Inflammatory macrophage treated with lipopolysaccharide for 4 hours (primary cell): ENCODE measurements around the gene TSTD1.
"Not testable (repeated sequence)": the region's sequence is repeated elsewhere in the genome, so short reads cannot be mapped to it uniquely, and the experiment has no call there.

ENCODE experiments used
- DNase-seq: peaks from one replicate; pipeline ENCODE4 v3.0.0-alpha.2; 2020

TSTD1 gene

DNA sequence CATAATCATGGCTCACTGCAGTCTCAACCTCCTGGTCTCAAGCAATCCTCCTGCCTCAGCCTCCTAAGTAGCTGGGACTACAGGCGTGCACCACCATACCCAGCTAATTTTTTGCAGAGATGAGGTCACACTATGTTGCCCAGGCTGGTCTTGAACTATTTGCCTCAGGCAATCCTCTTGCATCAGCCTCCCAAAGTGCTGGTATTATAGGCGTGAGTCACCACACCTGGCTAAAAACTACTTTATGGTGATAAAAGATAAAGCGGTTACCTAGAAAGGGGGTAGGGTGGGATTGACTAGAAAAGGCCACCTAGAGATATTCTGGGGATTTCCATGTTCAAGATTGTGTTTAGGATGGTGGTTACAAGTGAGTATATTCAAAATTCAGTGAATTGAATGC is 5.0 kb downstream of the TSTD1 start:
- no peak for DNase-seq

DNA sequence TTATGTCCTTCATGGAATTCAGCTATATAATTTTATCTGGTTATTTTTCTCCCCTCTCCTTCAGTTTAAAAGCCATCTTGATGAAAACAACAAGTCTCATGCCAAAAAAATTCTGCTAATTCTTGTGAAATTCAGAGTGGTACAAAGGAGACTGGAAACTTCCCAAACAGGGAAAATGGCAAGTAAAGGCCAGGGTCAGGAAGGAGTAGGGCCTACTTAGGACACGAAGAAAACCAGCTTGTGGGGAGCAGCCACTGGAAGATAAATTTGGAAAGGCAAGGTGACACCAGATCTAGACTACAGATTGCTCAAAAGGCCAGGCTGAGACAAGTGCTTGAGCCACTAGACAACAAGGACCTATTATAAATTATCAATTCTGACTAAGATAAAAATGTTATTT is 6.4 kb downstream of the TSTD1 start:
- DNase-seq, result no peak

DNA sequence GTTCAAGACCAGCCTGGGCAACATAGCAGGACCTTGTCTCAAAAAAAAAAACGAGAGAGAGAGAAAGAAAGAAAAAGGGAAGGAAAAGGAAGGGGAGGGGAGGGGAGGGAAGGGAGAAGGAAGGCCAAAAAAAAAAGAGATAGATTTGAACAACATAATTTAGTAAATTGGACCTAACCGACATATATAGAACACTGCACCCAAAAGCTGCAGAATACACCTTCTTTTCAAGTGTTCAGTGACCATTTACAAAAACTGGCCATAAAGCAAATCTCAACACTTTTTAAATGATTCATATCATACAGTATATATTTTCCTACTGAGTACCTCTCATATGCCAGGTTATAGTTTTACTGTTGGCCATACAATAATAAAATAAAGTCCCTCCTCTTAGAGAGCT is 6.9 kb downstream of the TSTD1 start:
- no peak for DNase-seq

- not testable (repeated sequence) for DNase-seq
Observed at GRCh38 chr1:161029466-161029865, 9.3 kb downstream of the TSTD1 start.

DNA sequence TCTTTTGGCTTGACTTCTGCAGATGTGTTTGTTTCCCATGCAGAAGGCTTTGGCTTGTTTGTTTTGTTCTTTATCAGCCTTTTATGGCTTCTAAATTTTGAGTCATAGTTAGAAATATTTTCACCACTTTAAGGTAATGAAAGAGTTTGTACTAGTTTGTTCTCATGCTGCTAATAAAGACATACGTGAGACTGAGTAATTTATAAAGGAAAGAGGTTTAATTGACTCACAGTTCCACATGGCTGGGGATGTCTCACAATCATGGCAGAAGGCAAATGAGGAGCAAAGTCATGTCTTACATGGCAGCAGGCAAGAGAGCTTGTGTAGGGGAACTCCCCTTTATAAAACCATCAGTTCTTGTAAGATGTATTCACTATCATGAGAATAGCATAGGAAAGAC is 11.8 kb downstream of the TSTD1 start:
- DNase-seq, result not testable (repeated sequence)

DNA sequence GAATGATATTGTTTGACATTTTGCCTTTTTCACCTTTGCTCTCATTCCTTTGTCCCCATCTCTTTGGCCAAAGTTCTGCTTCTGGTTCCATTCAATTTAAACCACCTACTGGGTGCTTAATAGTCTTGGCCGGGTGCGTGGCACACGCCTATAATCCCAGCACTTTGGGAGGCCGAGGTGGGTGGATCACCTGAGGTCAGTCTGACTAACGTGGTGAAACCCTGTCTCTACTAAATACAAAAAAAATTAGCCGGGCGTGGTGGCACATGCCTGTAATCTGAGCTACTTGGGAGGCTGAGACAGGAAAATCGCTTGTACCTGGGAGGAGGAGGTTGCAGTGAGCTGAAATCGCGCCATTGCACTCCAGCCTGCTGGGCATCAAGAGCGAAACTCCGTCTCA is 16.3 kb downstream of the TSTD1 start:
- not testable (repeated sequence) for DNase-seq

DNA sequence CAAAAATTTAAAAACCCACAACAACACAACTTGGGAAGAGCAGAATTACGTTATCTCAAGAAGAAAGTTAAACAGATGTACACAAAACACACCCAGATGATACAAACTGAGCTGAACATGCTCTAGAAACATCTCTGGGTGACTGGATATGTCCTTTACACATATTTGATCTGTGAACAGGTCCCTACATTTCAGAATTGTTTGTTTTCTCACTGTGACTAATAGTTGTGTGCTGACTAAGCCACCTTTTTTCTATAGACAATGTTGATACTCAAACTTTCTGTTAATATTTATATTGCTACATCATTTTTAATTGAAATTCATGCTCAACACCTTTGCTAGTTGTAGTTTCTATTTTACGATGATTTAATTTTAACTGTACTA is 16.8 kb downstream of the TSTD1 start:
- no peak for DNase-seq

GRCh38 chr1:161021165-161021969 is 17.4 kb downstream of the TSTD1 start:
- peak; percentile 76 for DNase-seq

DNA sequence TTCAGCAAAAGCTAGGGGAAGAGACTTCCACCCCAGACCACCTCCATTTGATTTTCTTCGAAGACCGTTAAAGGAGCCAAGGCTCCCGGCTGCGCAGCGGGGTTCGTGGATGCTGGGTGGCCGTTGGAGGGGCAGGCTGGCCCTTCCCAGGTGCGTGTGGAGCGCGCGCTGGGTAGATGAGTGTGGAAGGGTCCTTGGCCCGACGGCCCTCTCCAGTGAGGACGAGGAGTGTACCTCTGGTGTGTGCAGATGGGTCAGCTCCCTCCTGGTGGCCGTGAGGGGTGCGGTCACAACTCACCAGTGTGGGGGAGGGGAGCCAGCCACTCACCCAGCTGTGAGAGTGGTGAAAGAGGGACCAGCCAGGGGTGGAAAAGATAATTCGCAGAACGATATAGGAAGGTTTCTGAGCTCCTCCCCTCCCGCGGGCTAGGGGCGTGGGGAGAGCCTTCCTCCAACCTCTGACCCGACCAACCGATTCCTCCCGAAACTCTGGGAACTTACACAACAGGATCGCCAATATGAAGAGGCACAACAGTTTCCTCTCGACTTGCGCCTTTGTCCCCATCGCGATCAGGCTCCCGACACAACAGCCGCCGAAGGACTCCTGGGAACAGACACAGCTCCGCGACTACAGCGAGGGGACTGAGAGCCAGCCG is 18.1 kb downstream of the TSTD1 start, which contains the start of gene F11R:
Gene F11R (minus strand): TSS at position 644 of the 656 bp plus-strand sequence. CDS start 79 bp downstream, at position 565.
- DNase-seq, result peak; percentile 62

DNA sequence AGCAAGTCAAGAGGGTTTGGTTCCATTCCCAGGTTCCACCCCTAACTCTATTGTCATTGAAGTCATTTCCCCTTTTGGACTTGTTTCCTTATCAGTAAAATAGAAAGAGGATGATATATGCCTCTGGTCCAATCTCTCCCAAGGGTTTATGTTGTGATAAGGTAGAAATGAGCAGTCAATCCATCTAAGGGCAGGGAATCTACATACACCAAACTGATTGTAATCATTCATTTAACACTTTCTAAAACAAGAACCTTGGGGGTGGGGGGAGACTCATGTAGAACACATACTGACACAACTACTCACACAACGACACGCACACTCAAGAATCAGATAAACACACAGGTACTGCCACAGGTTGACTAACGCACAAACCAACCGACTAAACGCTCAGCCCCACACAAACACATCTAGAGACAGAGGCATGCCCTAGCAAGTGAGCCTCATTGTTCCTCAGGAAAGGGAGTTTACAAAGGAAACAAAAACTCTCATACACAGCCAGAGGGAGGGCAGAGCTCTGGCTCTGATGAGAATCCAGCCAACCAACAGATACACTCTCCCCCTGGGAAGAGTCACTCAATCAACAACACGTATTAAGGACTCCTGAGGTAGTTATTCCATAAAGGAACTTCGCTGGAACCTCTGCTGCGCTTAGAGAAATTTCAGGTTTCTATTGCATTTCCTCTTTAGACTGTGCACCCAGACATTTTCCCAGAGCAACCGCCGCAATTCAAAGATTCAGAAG is 18.8 kb downstream of the TSTD1 start:
- peak; percentile 57 for DNase-seq

GRCh38 chr1:161019111-161019660 is 19.6 kb downstream of the TSTD1 start:
- DNase-seq, result peak; percentile 35

- DNase-seq, result no peak
Observed at GRCh38 chr1:161018631-161018930, 20.2 kb downstream of the TSTD1 start.

DNA sequence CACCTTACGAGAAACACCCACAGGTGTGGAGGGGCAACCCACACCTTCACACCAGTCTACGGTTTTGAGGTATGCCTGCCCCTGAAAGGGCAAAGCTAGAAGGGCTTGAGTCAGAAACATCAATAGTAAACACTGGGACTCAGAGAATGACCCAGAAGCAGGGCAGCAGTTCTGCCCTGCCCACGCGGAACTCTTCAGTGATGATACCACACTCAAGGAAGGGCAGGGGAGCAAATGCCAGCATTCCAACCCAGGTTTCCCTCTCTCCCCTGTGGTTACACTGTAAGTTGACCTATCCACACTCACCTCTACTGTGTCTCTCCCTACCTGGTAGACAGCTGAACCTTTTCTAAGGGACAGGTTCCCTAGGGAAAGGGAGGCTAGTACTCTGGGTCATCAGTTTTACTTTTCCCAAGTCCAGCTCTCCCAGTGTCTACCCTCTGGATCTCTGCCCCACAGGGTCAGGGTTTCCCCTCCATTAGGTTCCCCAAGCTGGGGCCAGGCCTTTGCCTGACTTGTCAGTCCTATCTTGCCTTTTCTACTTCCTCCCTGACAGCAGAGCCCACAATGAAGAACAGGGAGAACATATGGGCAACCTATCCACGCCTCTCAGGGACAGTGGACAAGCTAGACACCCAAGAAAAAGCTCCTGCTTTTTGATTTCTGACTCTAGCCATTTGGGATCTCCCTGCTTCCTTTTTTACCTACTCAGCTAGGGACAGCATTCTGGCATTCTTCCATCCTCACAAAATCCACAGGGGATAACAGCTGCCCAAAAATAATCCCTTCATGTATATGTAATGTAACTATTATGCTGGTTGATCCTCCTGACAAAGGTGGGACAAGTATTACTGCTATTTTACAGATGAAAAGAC is 20.8 kb downstream of the TSTD1 start:
- peak; percentile 30 for DNase-seq

DNA sequence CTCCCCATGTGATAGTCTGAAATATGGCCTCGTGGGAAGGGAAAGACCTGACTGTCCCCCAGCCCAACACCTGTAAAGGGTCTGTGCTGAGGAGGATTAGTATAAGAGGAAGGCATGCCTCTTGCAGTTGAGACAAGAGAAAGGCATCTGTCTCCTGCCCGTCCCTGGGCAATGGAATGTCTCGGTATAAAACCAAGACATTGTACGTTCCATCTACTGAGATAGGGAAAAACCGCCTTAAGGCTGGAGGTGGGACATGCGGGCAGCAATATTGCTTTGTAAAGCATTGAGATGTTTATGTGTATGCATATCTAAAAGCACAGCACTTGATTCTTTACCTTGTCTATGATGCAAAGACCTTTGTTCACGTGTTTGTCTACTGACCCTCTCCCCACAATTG is 21.6 kb downstream of the TSTD1 start:
- DNase-seq, result not testable (repeated sequence)

- not testable (repeated sequence) for DNase-seq
Observed at GRCh38 chr1:161016683-161017082, 22.1 kb downstream of the TSTD1 start.

GRCh38 chr1:161013488-161014230 is 25.1 kb downstream of the TSTD1 start:
- DNase-seq, result peak; percentile 95

DNA sequence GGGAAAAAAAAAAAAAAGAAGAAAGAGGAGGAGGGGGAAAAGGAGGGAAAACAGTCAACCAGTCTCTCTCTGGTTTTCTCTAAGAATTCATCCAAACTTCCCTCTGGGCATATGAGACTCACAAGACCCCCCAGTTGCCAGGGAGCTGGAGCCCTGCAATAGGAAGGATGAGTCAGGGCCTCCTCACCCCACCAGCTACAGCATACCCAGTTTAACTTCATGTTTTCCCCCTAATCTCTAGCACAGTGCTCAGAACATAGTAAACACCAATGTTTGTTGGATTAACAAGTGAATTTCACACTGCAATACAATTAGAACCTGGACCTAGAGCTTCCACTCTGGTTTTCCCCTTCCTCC is 25.7 kb downstream of the TSTD1 start:
- peak; percentile 80 for DNase-seq

GRCh38 chr1:161012420-161012819 is 26.3 kb downstream of the TSTD1 start:
- DNase-seq, result no peak

GRCh38 chr1:161009602-161010211 is 29.1 kb downstream of the TSTD1 start:
- DNase-seq, result no peak

DNA sequence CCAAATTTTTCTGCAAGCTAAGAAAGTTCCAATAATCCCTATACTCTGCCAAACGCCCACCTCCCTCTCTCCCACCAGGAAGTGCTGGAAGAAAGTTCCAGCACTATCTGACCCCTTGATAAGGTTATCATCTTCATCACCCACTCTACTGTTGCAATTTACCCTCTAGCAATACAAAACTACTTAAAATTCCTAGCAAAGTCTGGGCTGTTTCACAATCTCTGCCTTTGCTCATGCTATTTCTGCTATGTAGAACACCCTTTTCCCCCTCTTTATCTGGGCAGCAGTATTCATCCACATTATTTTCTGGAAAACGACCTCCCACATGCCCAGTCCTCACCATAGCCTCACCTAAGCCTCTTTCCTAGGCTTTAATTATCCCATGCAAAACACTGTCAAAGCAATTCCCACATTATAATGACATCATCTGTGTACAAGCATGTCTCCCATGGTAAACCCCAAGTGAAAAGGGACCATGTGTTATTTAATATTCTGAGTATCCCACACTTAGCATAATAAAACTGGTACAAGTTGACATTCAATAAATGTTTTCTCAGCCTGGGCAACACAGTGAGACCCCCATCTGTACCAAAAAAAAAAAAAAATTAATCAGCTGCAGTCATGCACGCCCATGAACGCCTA is 29.8 kb downstream of the TSTD1 start:
- no peak for DNase-seq

GRCh38 chr1:161007369-161007768 is 31.4 kb downstream of the TSTD1 start:
- no peak for DNase-seq
